Stimulated activated CD4-positive, alpha-beta T cell treated with anti-CD3 and anti-CD28 coated beads, Interleukin-1b, Interleukin-23, amount 100 ng/mL, for 24 hours (primary cell): Measurements from ENCODE around the gene NXN.
"Not testable (repeated sequence)": the region's sequence is repeated elsewhere in the genome, so short reads cannot be mapped to it uniquely, and the experiment has no call there.

Experiments used
- DNase-seq, 4 experiments: peaks; one replicate each; pipeline ENCODE4 v3.0.0-alpha.2; 2020; ENCODE audit warnings: low read depth in 4 of 4, low spot score in 1 of 4

Gene NXN

GRCh38 chr17:956905-957304 lies 22.7 kb downstream of the NXN start:
- DNase-seq: no peak

GRCh38 chr17:954431-955164 lies 25.0 kb downstream of the NXN start:
- no peak for DNase-seq

- no peak for DNase-seq
Measured at GRCh38 chr17:953767-954166, 25.8 kb downstream of the NXN start.

GRCh38 chr17:952592-952991 lies 27.0 kb downstream of the NXN start:
- DNase-seq: not testable (repeated sequence)

- no peak for DNase-seq
Measured at GRCh38 chr17:951325-952132, 28.0 kb downstream of the NXN start.

- DNase-seq: no peak
Measured at GRCh38 chr17:949623-950303, 29.8 kb downstream of the NXN start.

- DNase-seq: no peak
Measured at GRCh38 chr17:948284-948852, 31.2 kb downstream of the NXN start.

- DNase-seq: no peak
Measured at GRCh38 chr17:946510-947236, 32.9 kb downstream of the NXN start.

GRCh38 chr17:945672-946071 lies 33.9 kb downstream of the NXN start:
- DNase-seq: no peak

GRCh38 chr17:944266-944826 lies 35.2 kb downstream of the NXN start:
- DNase-seq: no peak

GRCh38 chr17:935485-935884 lies 44.1 kb downstream of the NXN start:
- DNase-seq: no peak

- no peak for DNase-seq
Measured at GRCh38 chr17:933312-934073, 46.1 kb downstream of the NXN start.

- DNase-seq: no peak
Measured at GRCh38 chr17:930258-930657, 49.3 kb downstream of the NXN start.

GRCh38 chr17:929586-929985 lies 50.0 kb downstream of the NXN start:
- DNase-seq: no peak

- no peak for DNase-seq
Measured at GRCh38 chr17:927611-928461, 51.7 kb downstream of the NXN start.

- DNase-seq: no peak
Measured at GRCh38 chr17:925817-926216, 53.8 kb downstream of the NXN start.

GRCh38 chr17:924711-925475 lies 54.7 kb downstream of the NXN start:
- DNase-seq: no peak

GRCh38 chr17:924306-924705 lies 55.3 kb downstream of the NXN start:
- not testable (repeated sequence) for DNase-seq
